Activated CD4-positive, alpha-beta memory T cell treated with anti-CD3 and anti-CD28 coated beads for 36 hours (primary cell): ENCODE measurements around the gene RAB23. TPM values are rescaled to one million over a fixed set of nuclear protein-coding genes. Genes with fewer than 3 reads are reported as not detected.

ENCODE experiments used
- CTCF ChIA-PET: fragments of 350-600 bp; sonication (Branson Sonifier 250); formaldehyde crosslinking; loops from one replicate; lab custom pipeline; 2021; ENCODE audit warnings: antibody characterized with exemption, inconsistent platforms; lab: Charles Lee
- POLR2A ChIA-PET: fragments of 350-600 bp; sonication (Branson Sonifier 250); formaldehyde crosslinking; loops from one replicate; lab custom pipeline; 2021; ENCODE audit warnings: antibody characterized with exemption; lab: Charles Lee
- DNase-seq: peaks from one replicate; pipeline ENCODE4 v3.0.0-alpha.2; 2020
- H3K27ac Mint-ChIP-seq: one replicate; pipeline ENCODE4 v1.8.0; 2021; ENCODE audit warnings: mixed read lengths
- H3K27me3 Mint-ChIP-seq: one replicate; pipeline ENCODE4 v1.8.0; 2021; ENCODE audit warnings: mixed read lengths
- H3K36me3 Mint-ChIP-seq: one replicate; pipeline ENCODE4 v1.8.0; 2021; ENCODE audit warnings: mixed read lengths
- H3K4me1 Mint-ChIP-seq: one replicate; pipeline ENCODE4 v1.8.0; 2021; ENCODE audit warnings: low read depth, mixed read lengths
- H3K4me3 Mint-ChIP-seq: one replicate; pipeline ENCODE4 v1.8.0; 2021; ENCODE audit warnings: mild to moderate bottlenecking, mixed read lengths
- H3K9me3 Mint-ChIP-seq: one replicate; pipeline ENCODE4 v1.8.0; 2021; ENCODE audit warnings: mixed read lengths
- intact Hi-C: fragments of 100-400 bp; cut with micrococcal nuclease; formaldehyde crosslinking; loops from one replicate; pipeline ENCODE4 v1.15.1; 2023
- total RNA-seq, 2 experiments: library from RNA; stranded (reverse); gene quantifications; one replicate each; pipeline ENCODE4 v1.2.3, GENCODE V29; 2021

RAB23 gene
- total RNA-seq, 2 experiments from 2014 or later, result 1.7 to 2.2 TPM

- intact Hi-C loops, result loop anchor here (2.0 kb wide), 1 partner anchor 15 kb away; no protein-coding TSS in a partner anchor
- Mint-ChIP-seq H3K27me3 (no peaks in the 10 kb centered on the region), H3K36me3 (no peaks in the 10 kb centered on the region), H3K4me3 (no peak overlapping the region), H3K27ac (no peak overlapping the region), H3K9me3 (no peaks in the 10 kb centered on the region), H3K4me1 (peaks cover 16% of the 10 kb centered on the region)
- ChIA-PET CTCF (no interaction called here), POLR2A (no interaction called here)
- DNase-seq, result no peak
Measured at GRCh38 chr6:57205550-57206328, 16.4 kb downstream of the RAB23 start.

GRCh38 chr6:57201718-57202117 lies 20.4 kb downstream of the RAB23 start:
- H3K27me3 Mint-ChIP-seq, result no peaks in the 10 kb centered on the region
- intact Hi-C loops, result no loop called here
- no peak overlapping the region for H3K4me3 Mint-ChIP-seq
- ChIA-PET POLR2A (interaction anchor here (1.2 kb wide), 1 partner anchor 34 kb away, joined by 3 read pairs; no protein-coding TSS in a partner anchor), CTCF (interaction anchor here (0.7 to 1.6 kb wide), 2 partner anchors 115 to 298 kb away, joined by 3 to 4 read pairs; partner anchors contain the start of gene PRIM2)
- H3K27ac Mint-ChIP-seq, result no peak overlapping the region
- peaks cover 5% of the 10 kb centered on the region for H3K4me1 Mint-ChIP-seq
- H3K9me3 Mint-ChIP-seq, result no peaks in the 10 kb centered on the region
- DNase-seq, result no peak
- no peaks in the 10 kb centered on the region for H3K36me3 Mint-ChIP-seq

GRCh38 chr6:57198926-57199636 lies 23.0 kb downstream of the RAB23 start:
- Mint-ChIP-seq H3K27me3 (no peaks in the 10 kb centered on the region), H3K27ac (no peak overlapping the region), H3K4me1 (no peaks in the 10 kb centered on the region), H3K36me3 (no peaks in the 10 kb centered on the region), H3K4me3 (no peak overlapping the region), H3K9me3 (no peaks in the 10 kb centered on the region)
- no peak for DNase-seq
- ChIA-PET CTCF (interaction anchor here (0.6 to 1.2 kb wide), 3 partner anchors 89 to 247 kb away, joined by 3 to 4 read pairs (median 3); no protein-coding TSS in a partner anchor), POLR2A (interaction anchor here (0.6 kb wide), 1 partner anchor 13 kb away, joined by 5 read pairs; no protein-coding TSS in a partner anchor)
- intact Hi-C loops, result no loop called here

GRCh38 chr6:57195457-57195856 lies 26.6 kb downstream of the RAB23 start:
- Mint-ChIP-seq H3K27ac (no peak overlapping the region), H3K27me3 (no peaks in the 10 kb centered on the region), H3K36me3 (peaks cover 7% of the 10 kb centered on the region), H3K9me3 (no peaks in the 10 kb centered on the region), H3K4me1 (no peaks in the 10 kb centered on the region), H3K4me3 (no peak overlapping the region)
- DNase-seq, result no peak
- ChIA-PET CTCF (interaction anchor here (0.5 to 1.0 kb wide), 2 partner anchors 120 to 132 kb away, joined by 3 to 4 read pairs; no protein-coding TSS in a partner anchor), POLR2A (no interaction called here)
- intact Hi-C loops, result no loop called here

GRCh38 chr6:57193177-57193576 lies 28.9 kb downstream of the RAB23 start:
- ChIA-PET POLR2A (no interaction called here), CTCF (no interaction called here)
- DNase-seq, result no peak
- H3K36me3 Mint-ChIP-seq, result peaks cover 7% of the 10 kb centered on the region
- H3K27ac Mint-ChIP-seq, result no peak overlapping the region
- no peaks in the 10 kb centered on the region for H3K9me3 Mint-ChIP-seq
- intact Hi-C loops, result no loop called here
- H3K4me1 Mint-ChIP-seq, result no peaks in the 10 kb centered on the region
- H3K27me3 Mint-ChIP-seq, result no peaks in the 10 kb centered on the region
- H3K4me3 Mint-ChIP-seq, result no peak overlapping the region

- POLR2A ChIA-PET, result no interaction called here
- CTCF ChIA-PET, result interaction anchor here (0.9 to 2.4 kb wide), 4 partner anchors 32 to 134 kb away, joined by 3 to 10 read pairs (median 7); partner anchors contain the start of genes PRIM2 and RAB23
- Mint-ChIP-seq H3K9me3 (no peaks in the 10 kb centered on the region), H3K27me3 (no peaks in the 10 kb centered on the region), H3K27ac (no peak overlapping the region), H3K4me3 (no peak overlapping the region), H3K4me1 (no peaks in the 10 kb centered on the region), H3K36me3 (peaks cover 9% of the 10 kb centered on the region)
- no peak for DNase-seq
- intact Hi-C loops, result no loop called here
Measured at GRCh38 chr6:57190140-57190539, 32.0 kb downstream of the RAB23 start.

- Mint-ChIP-seq H3K27ac (no peak overlapping the region), H3K27me3 (no peaks in the 10 kb centered on the region), H3K4me3 (no peak overlapping the region), H3K36me3 (peaks cover 22% of the 10 kb centered on the region), H3K9me3 (no peaks in the 10 kb centered on the region), H3K4me1 (peaks cover under 1% of the 10 kb centered on the region)
- no peak for DNase-seq
- POLR2A ChIA-PET, result interaction anchor here (0.5 kb wide), 1 partner anchor 296 kb away, joined by 4 read pairs; no protein-coding TSS in a partner anchor
- CTCF ChIA-PET, result no interaction called here
- intact Hi-C loops, result no loop called here
Measured at GRCh38 chr6:57183336-57183735, 38.8 kb downstream of the RAB23 start.

GRCh38 chr6:57182017-57182432 lies 40.1 kb downstream of the RAB23 start:
- H3K27me3 Mint-ChIP-seq, result no peaks in the 10 kb centered on the region
- ChIA-PET CTCF (no interaction called here), POLR2A (no interaction called here)
- no peak overlapping the region for H3K27ac Mint-ChIP-seq
- H3K36me3 Mint-ChIP-seq, result peaks cover 20% of the 10 kb centered on the region
- no peak for DNase-seq
- intact Hi-C loops, result no loop called here
- no peak overlapping the region for H3K4me3 Mint-ChIP-seq
- H3K4me1 Mint-ChIP-seq, result peaks cover 6% of the 10 kb centered on the region
- H3K9me3 Mint-ChIP-seq, result no peaks in the 10 kb centered on the region

- Mint-ChIP-seq H3K36me3 (peaks cover 20% of the 10 kb centered on the region), H3K27ac (no peak overlapping the region)
- intact Hi-C loops, result no loop called here
Measured at GRCh38 chr6:57180596-57180995, 41.5 kb downstream of the RAB23 start.

GRCh38 chr6:57177545-57178265 lies 44.4 kb downstream of the RAB23 start:
- POLR2A ChIA-PET, result interaction anchor here (1.3 kb wide), 1 partner anchor 10 kb away, joined by 3 read pairs; no protein-coding TSS in a partner anchor
- intact Hi-C loops, result no loop called here
- Mint-ChIP-seq H3K27ac (no peak overlapping the region), H3K36me3 (peaks cover 4% of the 10 kb centered on the region), H3K4me1 (peaks cover 18% of the 10 kb centered on the region), H3K9me3 (no peaks in the 10 kb centered on the region), H3K27me3 (no peaks in the 10 kb centered on the region), H3K4me3 (no peak overlapping the region)
- CTCF ChIA-PET, result interaction anchor here (1.0 kb wide), 1 partner anchor 275 kb away, joined by 3 read pairs; no protein-coding TSS in a partner anchor
- no peak for DNase-seq

More at GRCh38 chr6:57180596-57180995, 41.5 kb downstream of the RAB23 start:
- POLR2A ChIA-PET, result no interaction called here
- DNase-seq, result no peak
- no peak overlapping the region for H3K4me3 Mint-ChIP-seq
- CTCF ChIA-PET, result no interaction called here
- H3K9me3 Mint-ChIP-seq, result no peaks in the 10 kb centered on the region
- H3K27me3 Mint-ChIP-seq, result no peaks in the 10 kb centered on the region
- H3K4me1 Mint-ChIP-seq, result peaks cover 6% of the 10 kb centered on the region

GRCh38 chr6:57174511-57174907 lies 47.6 kb downstream of the RAB23 start:
- Mint-ChIP-seq H3K4me1 (peaks cover 25% of the 10 kb centered on the region), H3K36me3 (no peaks in the 10 kb centered on the region), H3K27ac (no peak overlapping the region), H3K4me3 (no peak overlapping the region), H3K27me3 (no peaks in the 10 kb centered on the region), H3K9me3 (no peaks in the 10 kb centered on the region)
- CTCF ChIA-PET, result no interaction called here
- DNase-seq, result no peak
- POLR2A ChIA-PET, result no interaction called here
- intact Hi-C loops, result loop anchor here (5.0 kb wide), 2 partner anchors 37 to 93 kb away; no protein-coding TSS in a partner anchor
